SK-N-SH (cell line): ENCODE measurements around the gene PKN2. TPM values are rescaled to one million over a fixed set of nuclear protein-coding genes. Genes with fewer than 3 reads are reported as not detected.

Experiments
- CTCF ChIA-PET: fragments of 300-600, 350-600 bp; formaldehyde crosslinking; extraction: SDS; loops from one replicate; lab custom pipeline; 2021; lab: Yijun Ruan, JAX
- POLR2A ChIA-PET: fragments of 350-600 bp; sonication (Branson Sonifier 250); formaldehyde crosslinking; extraction: SDS; loops from one replicate; lab custom pipeline; 2020; ENCODE audit warnings: antibody characterized with exemption, inconsistent platforms; lab: Yijun Ruan, JAX
- DNase-seq: peaks from one replicate; pipeline ENCODE4 v3.0.0; 2012
- H2AFZ ChIP-seq: fragments of 200-600 bp; sonication (generic); 2 replicates; pipeline ENCODE4 v1.8.1; 2016; ENCODE audit warnings: antibody characterized with exemption, mild to moderate bottlenecking, low read depth
- H3F3A ChIP-seq: fragments of 200-600 bp; sonication (generic); replicated peaks from 2 replicates; pipeline ENCODE3; 2016; ENCODE audit warnings: antibody characterized with exemption, mild to moderate bottlenecking; ENCODE audit not compliant: insufficient read depth
- H3K27ac ChIP-seq, 2 experiments: fragments of 200-500 bp in 1 of 2; fragments of 200-600 bp in 1 of 2; sonication (Bioruptor generic) in 1 of 2; sonication (generic), shearing (Covaris generic) in 1 of 2; 2 replicates each; pipeline versions ENCODE4 v1.5.1 to v1.6.1; 2014 to 2016; ENCODE audit warnings: low read depth in 2 of 2, inconsistent platforms in 1 of 2, low read length in 1 of 2, mild to moderate bottlenecking in 1 of 2, mixed read lengths in 1 of 2
- H3K27me3 ChIP-seq: fragments of 200-600 bp; sonication (generic), shearing (Covaris generic); 2 replicates; pipeline ENCODE4 v1.6.1; 2016; ENCODE audit warnings: mixed run types; ENCODE audit not compliant: insufficient read depth
- H3K36me3 ChIP-seq, 2 experiments: fragments of 200-500 bp in 1 of 2; fragments of 200-600 bp in 1 of 2; sonication (Bioruptor generic) in 1 of 2; sonication (generic) in 1 of 2; replicated peaks in 1 of 2; 2 replicates each; pipeline versions ENCODE3 to v1.5.1; 2014 to 2016; ENCODE audit warnings: low read length in 1 of 2, mild to moderate bottlenecking in 1 of 2; ENCODE audit not compliant: insufficient read depth in 2 of 2, control insufficient read depth in 1 of 2
- H3K4me1 ChIP-seq, 2 experiments: fragments of 200-500 bp in 1 of 2; fragments of 200-600 bp in 1 of 2; sonication (Bioruptor generic) in 1 of 2; sonication (generic), shearing (Covaris generic) in 1 of 2; 2 replicates each; pipeline versions ENCODE4 v1.5.1 to v1.6.1; 2014 to 2016; ENCODE audit warnings: low read depth in 1 of 2, low read length in 1 of 2, mixed run types in 1 of 2; ENCODE audit not compliant: insufficient read depth in 2 of 2, control insufficient read depth in 1 of 2
- H3K4me2 ChIP-seq: fragments of 200-600 bp; sonication (generic), shearing (Covaris generic); 2 replicates; pipeline ENCODE4 v1.6.1; 2017; ENCODE audit warnings: mixed run types
- H3K4me3 ChIP-seq, 2 experiments: fragments of 200-500 bp in 1 of 2; fragments of 200-600 bp in 1 of 2; sonication (Bioruptor generic) in 1 of 2; sonication (generic), shearing (Covaris generic) in 1 of 2; 2 replicates each; pipeline versions ENCODE4 v1.5.1 to v1.8.1; 2014 to 2016; ENCODE audit warnings: low read depth in 2 of 2, inconsistent platforms in 1 of 2, low read length in 1 of 2, mild to moderate bottlenecking in 1 of 2, mixed read lengths in 1 of 2, moderate library complexity in 1 of 2
- H3K79me2 ChIP-seq: fragments of 200-600 bp; sonication (generic); 2 replicates; pipeline ENCODE4 v1.8.1; 2017; ENCODE audit warnings: mild to moderate bottlenecking; ENCODE audit not compliant: insufficient read depth
- H3K9ac ChIP-seq: fragments of 200-600 bp; sonication (generic); 2 replicates; pipeline ENCODE4 v1.6.1; 2017; ENCODE audit warnings: mixed run types
- H3K9me2 ChIP-seq: fragments of 200-600 bp; sonication (generic); 2 replicates; pipeline ENCODE4 v1.6.1; 2017; ENCODE audit warnings: mixed run types
- H3K9me3 ChIP-seq: fragments of 200-600 bp; sonication (generic); 2 replicates; pipeline ENCODE4 v1.6.1; 2017; ENCODE audit warnings: mixed run types, mild to moderate bottlenecking, moderate library complexity
- H4K20me1 ChIP-seq: fragments of 200-600 bp; sonication (generic); 2 replicates; pipeline ENCODE4 v1.6.1; 2017; ENCODE audit warnings: mild to moderate bottlenecking, mixed run types; ENCODE audit not compliant: insufficient read depth
- EP300 ChIP-seq, 2 experiments: IDR thresholded peaks; 2 replicates each; pipeline versions ENCODE4 v1.4.0 to v1.6.1; 2012; ENCODE audit warnings: borderline replicate concordance in 1 of 2, low read depth in 1 of 2, low read length in 1 of 2
- FOSL2 ChIP-seq: IDR thresholded peaks from 2 replicates; pipeline ENCODE4 v1.4.0; 2012; ENCODE audit warnings: low read depth, mild to moderate bottlenecking, moderate library complexity, borderline replicate concordance
- GABPA ChIP-seq: IDR thresholded peaks from 2 replicates; pipeline ENCODE4 v1.4.0; 2012; ENCODE audit warnings: low read depth, mild to moderate bottlenecking
- JUND ChIP-seq: IDR thresholded peaks from 2 replicates; pipeline ENCODE4 v1.4.0; 2012
- MEF2A ChIP-seq: IDR thresholded peaks from 2 replicates; pipeline ENCODE4 v1.4.0; 2012; ENCODE audit warnings: low read depth, borderline replicate concordance
- NFIC ChIP-seq: IDR thresholded peaks from 2 replicates; pipeline ENCODE4 v1.4.0; 2012; ENCODE audit warnings: borderline replicate concordance
- PBX3 ChIP-seq: IDR thresholded peaks from 2 replicates; pipeline ENCODE4; 2012
- RAD21 ChIP-seq: IDR thresholded peaks from 2 replicates; pipeline ENCODE4 v1.6.1; 2012; ENCODE audit warnings: mild to moderate bottlenecking, low read length
- RCOR1 ChIP-seq: fragments of 150-350 bp; IDR thresholded peaks from 2 replicates; pipeline ENCODE4 v1.6.1; 2017; ENCODE audit warnings: antibody characterized with exemption, low read length
- REST ChIP-seq: IDR thresholded peaks from 2 replicates; pipeline ENCODE4 v1.6.1; 2012; ENCODE audit warnings: mild to moderate bottlenecking, low read depth, low read length, moderate library complexity
- SIN3A ChIP-seq: IDR thresholded peaks from 2 replicates; pipeline ENCODE4 v1.6.1; 2012; ENCODE audit warnings: low read depth, mild to moderate bottlenecking, low read length, moderate library complexity, borderline replicate concordance
- TAF1 ChIP-seq: IDR thresholded peaks from 2 replicates; pipeline ENCODE4 v1.6.1; 2012; ENCODE audit warnings: low read depth, mild to moderate bottlenecking, low read length, moderate library complexity, borderline replicate concordance
- TEAD4 ChIP-seq: IDR thresholded peaks from 2 replicates; pipeline ENCODE4 v1.4.0; 2012; ENCODE audit warnings: mild to moderate bottlenecking, borderline replicate concordance; ENCODE audit not compliant: insufficient read depth
- USF2 ChIP-seq: fragments of 150-350 bp; IDR thresholded peaks from 2 replicates; pipeline ENCODE4 v1.6.1; 2017; ENCODE audit warnings: antibody characterized with exemption, low read length, low read depth, borderline replicate concordance
- YY1 ChIP-seq: IDR thresholded peaks from 2 replicates; pipeline ENCODE4 v1.4.0; 2012; ENCODE audit warnings: low read depth, mild to moderate bottlenecking
- WGBS: methylation state at CpG from one replicate; pipeline ENCODE4 v1.1.6; 2017; ENCODE audit warnings: low lambda C conversion rate; 5-methylcytosine and 5-hydroxymethylcytosine counted together
- polyA plus RNA-seq, 3 experiments: library from polyadenylated mRNA; depleted of rRNA; stranded (reverse); fragments of >200 nt; gene quantifications; 2 replicates each; pipeline ENCODE4 v1.2.3, GENCODE V29; 2012
- TF ChIP-seq, protein P1 (sequence below): IDR thresholded peaks from 2 replicates; pipeline ENCODE4 v1.4.0; 2012; ENCODE audit warnings: low read depth, borderline replicate concordance
- TF ChIP-seq, protein P2 (sequence below): IDR thresholded peaks from 2 replicates; pipeline ENCODE4 v1.4.0; 2012; ENCODE audit warnings: low read depth, borderline replicate concordance

PKN2 gene
- polyA plus RNA-seq, 1 of the 3 experiments (the other 2 are of a cell fraction) = 6.8 TPM

DNA sequence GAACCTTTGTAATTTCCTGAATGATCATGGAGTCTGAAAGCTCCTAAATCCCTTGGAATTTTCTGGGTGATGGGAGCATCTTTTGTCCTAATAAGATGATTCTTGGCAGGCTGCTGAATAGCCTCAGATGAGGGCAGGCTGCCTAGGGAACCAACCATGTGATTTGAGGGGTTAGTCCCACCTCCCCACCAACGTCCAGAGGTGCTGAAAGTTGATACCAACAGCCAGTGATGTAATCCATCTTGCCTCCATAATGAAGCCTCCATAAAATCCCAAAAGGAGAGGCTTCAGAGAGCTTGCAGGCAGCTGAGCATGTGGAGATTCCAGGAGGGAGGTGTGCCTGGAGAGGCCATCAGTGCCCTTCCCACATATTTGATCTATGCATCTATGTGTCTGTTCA lies 163.6 kb downstream of the PKN2 start:
- H3F3A ChIP-seq = peaks cover 3% of the 10 kb centered on the region
- no peak for DNase-seq
- no peaks in the 10 kb centered on the region for H3K4me1 ChIP-seq
- CTCF ChIA-PET = interaction anchor here (1.4 to 2.9 kb wide), 2 partner anchors 19 to 30 kb away, joined by 3 to 13 read pairs; no protein-coding TSS in a partner anchor
- no peak overlapping the region for H3K4me3 ChIP-seq
- H3K4me2 ChIP-seq = no peak overlapping the region
- POLR2A ChIA-PET = no interaction called here
- TF ChIP-seq PBX3 = no peak
- TF ChIP-seq EP300 (IDR thresholded peaks at IDR 0.05; ENCODE audit: borderline replicate concordance in 1 of 2, low read depth in 1 of 2, low read length in 1 of 2) = no peak
- TF ChIP-seq FOSL2 = no peak
- TF ChIP-seq JUND = no peak
- TF ChIP-seq, protein P1, sequence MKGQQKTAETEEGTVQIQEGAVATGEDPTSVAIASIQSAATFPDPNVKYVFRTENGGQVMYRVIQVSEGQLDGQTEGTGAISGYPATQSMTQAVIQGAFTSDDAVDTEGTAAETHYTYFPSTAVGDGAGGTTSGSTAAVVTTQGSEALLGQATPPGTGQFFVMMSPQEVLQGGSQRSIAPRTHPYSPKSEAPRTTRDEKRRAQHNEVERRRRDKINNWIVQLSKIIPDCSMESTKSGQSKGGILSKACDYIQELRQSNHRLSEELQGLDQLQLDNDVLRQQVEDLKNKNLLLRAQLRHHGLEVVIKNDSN = no peak
- no peak for TF ChIP-seq MEF2A
- TF ChIP-seq GABPA = no peak
- no peak for TF ChIP-seq NFIC
- no peak for TF ChIP-seq TEAD4
- TF ChIP-seq SIN3A = no peak
- no peak for TF ChIP-seq YY1
- no peak for TF ChIP-seq TAF1
- no peak for TF ChIP-seq USF2
- TF ChIP-seq REST = no peak
- TF ChIP-seq RAD21 = no peak
- TF ChIP-seq RCOR1 = no peak
- TF ChIP-seq, protein P2, sequence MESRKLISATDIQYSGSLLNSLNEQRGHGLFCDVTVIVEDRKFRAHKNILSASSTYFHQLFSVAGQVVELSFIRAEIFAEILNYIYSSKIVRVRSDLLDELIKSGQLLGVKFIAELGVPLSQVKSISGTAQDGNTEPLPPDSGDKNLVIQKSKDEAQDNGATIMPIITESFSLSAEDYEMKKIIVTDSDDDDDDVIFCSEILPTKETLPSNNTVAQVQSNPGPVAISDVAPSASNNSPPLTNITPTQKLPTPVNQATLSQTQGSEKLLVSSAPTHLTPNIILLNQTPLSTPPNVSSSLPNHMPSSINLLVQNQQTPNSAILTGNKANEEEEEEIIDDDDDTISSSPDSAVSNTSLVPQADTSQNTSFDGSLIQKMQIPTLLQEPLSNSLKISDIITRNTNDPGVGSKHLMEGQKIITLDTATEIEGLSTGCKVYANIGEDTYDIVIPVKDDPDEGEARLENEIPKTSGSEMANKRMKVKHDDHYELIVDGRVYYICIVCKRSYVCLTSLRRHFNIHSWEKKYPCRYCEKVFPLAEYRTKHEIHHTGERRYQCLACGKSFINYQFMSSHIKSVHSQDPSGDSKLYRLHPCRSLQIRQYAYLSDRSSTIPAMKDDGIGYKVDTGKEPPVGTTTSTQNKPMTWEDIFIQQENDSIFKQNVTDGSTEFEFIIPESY = no peak
- WGBS = 0% methylated on average over 1 of the region's 1 CpG
- no peaks in the 10 kb centered on the region for H3K9me2 ChIP-seq
- H3K27me3 ChIP-seq = no peaks in the 10 kb centered on the region
- no peak overlapping the region for H3K9ac ChIP-seq
- no peak overlapping the region for H3K27ac ChIP-seq
- no peaks in the 10 kb centered on the region for H4K20me1 ChIP-seq
- no peak overlapping the region for H2AFZ ChIP-seq
- peaks cover 5 to 9% of the 10 kb centered on the region in 2 experiments for H3K36me3 ChIP-seq
- H3K79me2 ChIP-seq = no peaks in the 10 kb centered on the region
- no peaks in the 10 kb centered on the region for H3K9me3 ChIP-seq
